Measurements from ENCODE around the gene MAT2A.
"Not testable (repeated sequence)": the region's sequence is repeated elsewhere in the genome, so short reads cannot be mapped to it uniquely, and the experiment has no call there.

MAT2A gene

GRCh38 chr2:85579266-85579935 is 40.4 kb downstream of the MAT2A start:
- DNase-seq (ENCODE audit: low read depth) = no peak

- no peak for DNase-seq (ENCODE audit: low read depth)
These were observed 41.2 kb downstream of the MAT2A start for GRCh38 chr2:85580206-85580605.

GRCh38 chr2:85582492-85582891 is 43.5 kb downstream of the MAT2A start:
- DNase-seq (ENCODE audit: low read depth) = no peak

- DNase-seq (ENCODE audit: low read depth) = no peak
These were observed 44.8 kb downstream of the MAT2A start for GRCh38 chr2:85583667-85584353.

GRCh38 chr2:85584354-85584856 is 45.4 kb downstream of the MAT2A start, which contains the start of gene VAMP5:
Gene VAMP5 (plus strand): TSS chr2:85584431. CDS start chr2:85584491, 60 bp downstream.
- no peak for DNase-seq (ENCODE audit: low read depth)

- DNase-seq (ENCODE audit: low read depth) = peak; percentile 43
These were observed 46.2 kb downstream of the MAT2A start for GRCh38 chr2:85584857-85585780.

- peak; percentile 53 for DNase-seq (ENCODE audit: low read depth)
These were observed 46.8 kb downstream of the MAT2A start for GRCh38 chr2:85585781-85586105.

GRCh38 chr2:85588236-85588635 is 49.3 kb downstream of the MAT2A start:
- DNase-seq (ENCODE audit: low read depth) = no peak

GRCh38 chr2:85588645-85589044 is 49.7 kb downstream of the MAT2A start:
- DNase-seq (ENCODE audit: low read depth) = no peak

- DNase-seq (ENCODE audit: low read depth) = no peak
These were observed 50.2 kb downstream of the MAT2A start for GRCh38 chr2:85589181-85589580.

- peak; percentile 72 for DNase-seq (ENCODE audit: low read depth)
These were observed 51.2 kb downstream of the MAT2A start for GRCh38 chr2:85589982-85590791.

GRCh38 chr2:85590950-85591349 is 52.0 kb downstream of the MAT2A start:
- DNase-seq (ENCODE audit: low read depth) = no peak

- DNase-seq (ENCODE audit: low read depth) = no peak
These were observed 52.6 kb downstream of the MAT2A start for GRCh38 chr2:85591563-85591962.

GRCh38 chr2:85592299-85592698 is 53.3 kb downstream of the MAT2A start:
- DNase-seq (ENCODE audit: low read depth) = not testable (repeated sequence)

- DNase-seq (ENCODE audit: low read depth) = no peak
These were observed 54.1 kb downstream of the MAT2A start for GRCh38 chr2:85593023-85593422.

All from GM04504 (cell line).